ENCODE measurements around the gene UQCR10.

DNA sequence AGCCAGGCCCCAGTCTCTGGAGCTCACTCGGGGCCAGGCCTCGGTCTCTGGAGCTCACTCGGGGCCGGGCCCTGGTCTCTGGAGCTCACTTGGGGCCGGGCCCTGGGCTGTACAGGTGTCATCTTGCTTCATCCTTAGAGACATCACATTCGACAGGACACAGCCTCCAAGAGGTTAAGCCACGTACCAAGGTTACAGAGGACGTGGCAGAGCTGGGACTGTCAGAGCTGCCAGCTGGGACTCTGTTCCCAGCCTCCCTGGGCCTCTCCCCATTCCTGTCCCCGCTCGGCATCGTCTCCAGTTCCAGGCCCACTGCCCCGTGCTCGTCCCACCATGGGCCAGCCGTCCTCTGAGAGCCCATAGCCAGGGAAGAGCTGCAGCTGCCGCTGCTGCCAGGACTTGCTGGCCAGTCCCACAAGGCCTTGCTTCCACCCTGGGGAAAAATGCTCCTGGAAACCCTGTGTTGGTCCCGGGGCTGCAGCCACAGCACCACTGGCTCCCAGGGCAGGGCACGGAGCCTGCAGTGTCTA is 27.8 kb upstream of the UQCR10 start:
- TF ChIP-seq, protein P1, sequence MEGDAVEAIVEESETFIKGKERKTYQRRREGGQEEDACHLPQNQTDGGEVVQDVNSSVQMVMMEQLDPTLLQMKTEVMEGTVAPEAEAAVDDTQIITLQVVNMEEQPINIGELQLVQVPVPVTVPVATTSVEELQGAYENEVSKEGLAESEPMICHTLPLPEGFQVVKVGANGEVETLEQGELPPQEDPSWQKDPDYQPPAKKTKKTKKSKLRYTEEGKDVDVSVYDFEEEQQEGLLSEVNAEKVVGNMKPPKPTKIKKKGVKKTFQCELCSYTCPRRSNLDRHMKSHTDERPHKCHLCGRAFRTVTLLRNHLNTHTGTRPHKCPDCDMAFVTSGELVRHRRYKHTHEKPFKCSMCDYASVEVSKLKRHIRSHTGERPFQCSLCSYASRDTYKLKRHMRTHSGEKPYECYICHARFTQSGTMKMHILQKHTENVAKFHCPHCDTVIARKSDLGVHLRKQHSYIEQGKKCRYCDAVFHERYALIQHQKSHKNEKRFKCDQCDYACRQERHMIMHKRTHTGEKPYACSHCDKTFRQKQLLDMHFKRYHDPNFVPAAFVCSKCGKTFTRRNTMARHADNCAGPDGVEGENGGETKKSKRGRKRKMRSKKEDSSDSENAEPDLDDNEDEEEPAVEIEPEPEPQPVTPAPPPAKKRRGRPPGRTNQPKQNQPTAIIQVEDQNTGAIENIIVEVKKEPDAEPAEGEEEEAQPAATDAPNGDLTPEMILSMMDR (IDR thresholded peaks at IDR 0.05) = no peak
- no peak for TF ChIP-seq POLR2A (IDR thresholded peaks at IDR 0.05)

Data from thyroid gland (tissue), 4 donors.